ENCODE results near the gene LHPP. TPM values are rescaled to one million over a fixed set of nuclear protein-coding genes. Genes with fewer than 3 reads are reported as not detected.

LHPP gene
- total and polyA plus RNA-seq, 2 experiments from 2014 or later, result 27.4 to 40.2 TPM

- TF ChIP-seq CTCF (conservative IDR thresholded peaks at IDR 0.05; ENCODE audit: low read depth in 2 of 2), result no peak
- TF ChIP-seq EZH2 (IDR thresholded peaks at IDR 0.05; ENCODE audit: low read depth, unreplicated experiment), result no peak
- no peak for TF ChIP-seq ZNF331 (CRISPR knock-in tag; IDR thresholded peaks at IDR 0.05; ENCODE audit: low read depth)
- no peak for TF ChIP-seq JUNB (IDR thresholded peaks at IDR 0.05; ENCODE audit: unreplicated experiment)
- no peak for TF ChIP-seq ETS1 (IDR thresholded peaks at IDR 0.05)
- TF ChIP-seq POLR2AphosphoS5 (IDR thresholded peaks at IDR 0.05; ENCODE audit: low read depth), result no peak
- no peak for TF ChIP-seq REST (IDR thresholded peaks at IDR 0.05; ENCODE audit: unreplicated experiment)
Observed at GRCh38 chr10:124641282-124642087, 179.9 kb downstream of the LHPP start (continued).

DNA sequence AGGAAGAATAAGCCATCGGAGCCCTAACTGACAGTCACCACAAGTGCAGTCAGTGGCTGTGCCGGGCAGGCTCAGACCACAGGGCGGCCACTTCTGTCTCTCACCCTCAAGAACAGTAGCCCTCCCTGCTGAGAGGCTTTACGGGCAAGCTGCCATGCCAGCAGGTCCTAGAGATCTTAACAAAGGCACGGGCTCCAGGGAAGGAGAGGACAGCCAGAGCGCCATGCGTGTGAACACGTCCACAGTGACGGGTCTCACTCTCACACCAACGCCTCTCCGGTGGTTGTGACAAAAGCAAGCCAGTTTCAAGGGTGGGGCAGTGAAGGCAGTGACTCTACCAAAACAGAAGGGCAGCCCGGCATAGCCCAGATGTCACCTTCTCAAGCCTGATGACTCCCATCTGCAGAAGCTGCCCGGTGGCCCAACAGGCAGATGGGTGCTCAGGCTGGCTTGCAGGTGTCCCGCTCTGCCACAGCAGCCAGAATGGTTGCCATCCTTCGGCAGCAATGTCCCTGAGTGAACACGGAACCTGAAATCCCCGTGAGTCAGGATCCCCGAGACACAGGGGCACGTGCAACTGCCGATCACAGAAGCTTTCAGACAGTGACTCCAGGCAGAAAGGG lies 180.6 kb downstream of the LHPP start:
- H3K27me3 Mint-ChIP-seq (ENCODE audit: insufficient read depth, low read depth, poor library complexity), result peaks cover 5% of the 10 kb centered on the region
- no peaks in the 10 kb centered on the region; the same call in 2 of the 3 replicates for H3K9me3 Mint-ChIP-seq
- H3K36me3 ChIP-seq (ENCODE audit: insufficient read depth), result no peaks in the 10 kb centered on the region
- no peaks in the 10 kb centered on the region for H3K27me3 ChIP-seq (ENCODE audit: insufficient read depth)
- no peaks in the 10 kb centered on the region for H3F3A ChIP-seq (replicated peaks; ENCODE audit: low read depth)
- H3K4me3 Mint-ChIP-seq, result no peak overlapping the region
- peaks cover 11% of the 10 kb centered on the region for H3K4me1 Mint-ChIP-seq
- no peaks in the 10 kb centered on the region for H4K20me1 ChIP-seq (replicated peaks; ENCODE audit: insufficient read depth)
- H3K4me2 ChIP-seq, result no peak overlapping the region
- H3K27ac Mint-ChIP-seq, result no peak overlapping the region
- no peak overlapping the region for H2AFZ ChIP-seq
- H3K4me1 ChIP-seq (ENCODE audit: insufficient read depth), result no peaks in the 10 kb centered on the region
- no peak for ATAC-seq
- H3K9me2 ChIP-seq (ENCODE audit: insufficient read depth), result no peaks in the 10 kb centered on the region
- DNase-seq (ENCODE audit: low spot score), result no peak
- no peak overlapping the region for H3K4me3 ChIP-seq
- H3K36me3 Mint-ChIP-seq (ENCODE audit: low read depth), result no peaks in the 10 kb centered on the region; the same call in 2 of the 3 replicates
- no peaks in the 10 kb centered on the region for H3K79me2 ChIP-seq (replicated peaks; ENCODE audit: insufficient read depth)
- H3K27ac ChIP-seq (ENCODE audit: low read depth), result no peak overlapping the region
- TF ChIP-seq ZNF114 (CRISPR knock-in tag; IDR thresholded peaks at IDR 0.05) (no peak), STAT1 (IDR thresholded peaks at IDR 0.05; ENCODE audit: unreplicated experiment) (no peak), NANOG (IDR thresholded peaks at IDR 0.05; ENCODE audit: borderline replicate concordance) (no peak), POLR2AphosphoS5 (IDR thresholded peaks at IDR 0.05; ENCODE audit: low read depth) (no peak), JUNB (IDR thresholded peaks at IDR 0.05; ENCODE audit: unreplicated experiment) (no peak), CTCF (conservative IDR thresholded peaks at IDR 0.05; ENCODE audit: low read depth in 2 of 2) (no peak), EZH2 (IDR thresholded peaks at IDR 0.05; ENCODE audit: low read depth, unreplicated experiment) (no peak), EZH2phosphoT487 (IDR thresholded peaks at IDR 0.05; ENCODE audit: unreplicated experiment) (no peak), ZNF331 (CRISPR knock-in tag; IDR thresholded peaks at IDR 0.05; ENCODE audit: low read depth) (no peak), ETS1 (IDR thresholded peaks at IDR 0.05) (no peak), CREB1 (CRISPR knock-in tag; IDR thresholded peaks at IDR 0.05; ENCODE audit: low read depth) (no peak)

Measured in GM23338 (cell line).